ENCODE measurements around the gene CNTN6.

DNA sequence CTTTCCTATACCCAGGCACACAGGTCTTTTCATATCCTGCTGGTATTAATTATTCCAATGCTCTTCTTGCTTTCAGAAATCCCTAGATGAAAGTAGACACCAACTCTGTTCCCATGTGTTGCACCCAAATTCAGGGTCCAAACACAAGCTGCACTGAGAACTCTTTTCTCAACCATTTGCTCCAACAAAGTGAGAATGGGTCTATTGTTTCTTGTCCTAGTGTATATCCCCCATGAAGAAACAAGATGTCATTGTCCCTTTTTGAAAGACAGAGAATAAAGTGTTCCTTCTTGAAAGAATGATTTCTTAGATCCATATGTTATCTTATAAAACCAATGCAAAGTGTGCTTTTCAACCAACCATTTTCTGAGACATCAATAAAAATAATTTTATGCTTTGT is 353.7 kb downstream of the CNTN6 start:
- TF ChIP-seq POLR2A (IDR thresholded peaks at IDR 0.05; ENCODE audit: borderline replicate concordance, extremely low read depth, insufficient read depth, insufficient read length) (no peak), RAD21 (IDR thresholded peaks at IDR 0.05; ENCODE audit: low read depth) (no peak), CEBPB (IDR thresholded peaks at IDR 0.05; ENCODE audit: low read depth) (no peak), EZH2phosphoT487 (IDR thresholded peaks at IDR 0.05; ENCODE audit: borderline replicate concordance) (no peak), SP1 (IDR thresholded peaks at IDR 0.05; ENCODE audit: low read depth) (no peak), POLR2AphosphoS5 (IDR thresholded peaks at IDR 0.05; ENCODE audit: low read depth, low read length) (no peak)
- TF ChIP-seq, protein P1, sequence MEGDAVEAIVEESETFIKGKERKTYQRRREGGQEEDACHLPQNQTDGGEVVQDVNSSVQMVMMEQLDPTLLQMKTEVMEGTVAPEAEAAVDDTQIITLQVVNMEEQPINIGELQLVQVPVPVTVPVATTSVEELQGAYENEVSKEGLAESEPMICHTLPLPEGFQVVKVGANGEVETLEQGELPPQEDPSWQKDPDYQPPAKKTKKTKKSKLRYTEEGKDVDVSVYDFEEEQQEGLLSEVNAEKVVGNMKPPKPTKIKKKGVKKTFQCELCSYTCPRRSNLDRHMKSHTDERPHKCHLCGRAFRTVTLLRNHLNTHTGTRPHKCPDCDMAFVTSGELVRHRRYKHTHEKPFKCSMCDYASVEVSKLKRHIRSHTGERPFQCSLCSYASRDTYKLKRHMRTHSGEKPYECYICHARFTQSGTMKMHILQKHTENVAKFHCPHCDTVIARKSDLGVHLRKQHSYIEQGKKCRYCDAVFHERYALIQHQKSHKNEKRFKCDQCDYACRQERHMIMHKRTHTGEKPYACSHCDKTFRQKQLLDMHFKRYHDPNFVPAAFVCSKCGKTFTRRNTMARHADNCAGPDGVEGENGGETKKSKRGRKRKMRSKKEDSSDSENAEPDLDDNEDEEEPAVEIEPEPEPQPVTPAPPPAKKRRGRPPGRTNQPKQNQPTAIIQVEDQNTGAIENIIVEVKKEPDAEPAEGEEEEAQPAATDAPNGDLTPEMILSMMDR (IDR thresholded peaks at IDR 0.05 in 2 of 3, conservative IDR thresholded peaks at IDR 0.05 in 1 of 3; ENCODE audit: borderline replicate concordance in 1 of 3, insufficient read depth in 1 of 3, low read depth in 2 of 3, low read length in 2 of 3): no peak

Measured in HCT116 (cell line).